Upper lobe of left lung (tissue), 6 donors: ENCODE measurements around the gene LRRFIP1. TPM values are rescaled to one million over a fixed set of nuclear protein-coding genes. Genes with fewer than 3 reads are reported as not detected.

Source experiments
- ATAC-seq, 2 donors: fragments of 200-7000 bp; cut with Tn5 transposase; one replicate each; pipeline ENCODE4 v1.9.1; 2022; ENCODE audit warnings: mild to moderate bottlenecking in 2 of 2, moderate library complexity in 2 of 2; ENCODE audit not compliant: low FRiP score in 2 of 2
- DNase-seq, 2 donors: peaks; one replicate each; pipeline ENCODE4 v3.0.0-alpha.2; 2019 to 2020
- H3K27ac ChIP-seq, 4 donors: fragments of 200-600 bp; sonication (generic); one replicate each; pipeline ENCODE4 v1.5.1; 2016 to 2019
- H3K27me3 ChIP-seq, 4 donors: fragments of 200-600 bp; sonication (generic); one replicate each; pipeline ENCODE4 v1.5.1; 2017 to 2019
- H3K36me3 ChIP-seq, 4 donors: fragments of 200-600 bp; sonication (generic); one replicate each; pipeline ENCODE4 v1.5.1; 2016 to 2019
- H3K4me1 ChIP-seq, 4 donors: fragments of 200-600 bp; sonication (generic); one replicate each; pipeline ENCODE4 v1.5.1; 2018 to 2019
- H3K4me3 ChIP-seq, 4 donors: fragments of 200-600 bp; sonication (generic); one replicate each; pipeline ENCODE4 v1.5.1; 2017 to 2019; ENCODE audit warnings: mild to moderate bottlenecking in 2 of 4, moderate library complexity in 1 of 4
- H3K9me3 ChIP-seq, 4 donors: fragments of 200-600 bp; sonication (generic); one replicate each; pipeline ENCODE4 v1.5.1; 2018 to 2019
- CTCF ChIP-seq, 6 experiments: fragments of 450-650 bp in 4 of 6; fragments of 200-600 bp in 2 of 6; sonication (generic) in 2 of 6; IDR thresholded peaks; one replicate each; pipeline ENCODE4 v1.5.1; 2016 to 2019; ENCODE audit warnings: antibody characterized with exemption in 6 of 6
- EP300 ChIP-seq, 4 donors: sonication (generic); formaldehyde crosslinking; IDR thresholded peaks; one replicate each; pipeline ENCODE4 v1.5.1; 2017; ENCODE audit warnings: antibody characterized with exemption in 4 of 4, control low read depth in 2 of 4
- POLR2A ChIP-seq, 4 donors: fragments of 450-650 bp; IDR thresholded peaks; one replicate each; pipeline ENCODE4 v1.5.1; 2016 to 2017; ENCODE audit warnings: antibody characterized with exemption in 4 of 4, mild to moderate bottlenecking in 2 of 4
- POLR2AphosphoS5 ChIP-seq, 2 donors: sonication (generic); formaldehyde crosslinking; IDR thresholded peaks; one replicate each; pipeline ENCODE4 v1.5.1; 2017; ENCODE audit warnings: antibody characterized with exemption in 2 of 2
- WGBS, 2 donors: methylation state at CpG; one replicate each; pipeline ENCODE4 v1.1.5; 2017 to 2018; 5-methylcytosine and 5-hydroxymethylcytosine counted together
- total RNA-seq, 6 donors: library from RNA; depleted of rRNA in 4 of 6; stranded (reverse); fragments of >200 nt in 4 of 6; gene quantifications; one replicate each; pipeline versions ENCODE4 v1.1.0 to v1.2.1, GENCODE V29; 2016 to 2021
- donor health status: DM: no; HTN: no; CAD: no; lungs with moderate emphysema.
- donor health status: DM: no; HTN: yes; CAD: no; lungs with severe emphysema.

Gene LRRFIP1
- 100 to 1,000 TPM; 185 to 291 (median 242) TPM for total RNA-seq

- 0 to 2% methylated on average over 1 to 26 of the region's 114 CpGs for WGBS, 2 donors
- Histone ChIP-seq H3K27ac (peak within 1 kb of the TSS; percentile 78 to 85 (median 82)), H3K9me3 (no peaks in the 10 kb centered on the region), H3K27me3 (no peaks in the 10 kb centered on the region), H3K4me3 (peak within 1 kb of the TSS; percentile 49 to 89 (median 78)), H3K4me1 (peaks cover 27 to 44% (median 39%) of the 10 kb centered on the region in 4 donors), H3K36me3 (peaks cover 0 to 2% (median 0%) of the 10 kb centered on the region in 4 donors)
- TF ChIP-seq EP300 (IDR thresholded peaks at IDR 0.05) (no peak), POLR2AphosphoS5 (IDR thresholded peaks at IDR 0.05) (peak in 1 of 2 donors; percentile 20), CTCF (IDR thresholded peaks at IDR 0.05) (peak in 2 of 6 experiments; percentile 33 to 44), POLR2A (IDR thresholded peaks at IDR 0.05) (peak in 2 of 4 donors; percentile 43 to 57)
- DNase-seq = peak; percentile 56 to 92
- peak in 1 of 2 donors; percentile 88 for ATAC-seq
Measured at GRCh38 chr2:237627441-237628246, at the start of gene LRRFIP1. TSS of gene LRRFIP1 (plus strand) at chr2:237627587. CDS start at chr2:237627645, 58 bp downstream.

GRCh38 chr2:237577956-237578870 is 49.2 kb upstream of the LRRFIP1 start:
- WGBS, 2 donors = 93 to 94% methylated on average over 20 to 25 of the region's 26 CpGs
- H3K4me1 ChIP-seq = peaks cover 21 to 24% (median 24%) of the 10 kb centered on the region in 4 donors
- DNase-seq (no peak), ATAC-seq (no peak)
- TF ChIP-seq POLR2A (IDR thresholded peaks at IDR 0.05) (no peak), POLR2AphosphoS5 (IDR thresholded peaks at IDR 0.05) (no peak), CTCF (IDR thresholded peaks at IDR 0.05) (no peak), EP300 (IDR thresholded peaks at IDR 0.05) (no peak)
- no peak overlapping the region for H3K4me3 ChIP-seq
- H3K9me3 ChIP-seq = no peaks in the 10 kb centered on the region
- H3K27ac ChIP-seq = no peak overlapping the region
- H3K27me3 ChIP-seq = no peaks in the 10 kb centered on the region
- H3K36me3 ChIP-seq = peaks cover 0 to 6% (median 0%) of the 10 kb centered on the region in 4 donors

GRCh38 chr2:237581326-237581725 is 46.1 kb upstream of the LRRFIP1 start:
- H3K36me3 ChIP-seq = peaks cover 0 to 9% (median 3%) of the 10 kb centered on the region in 4 donors
- DNase-seq = no peak
- no peak for ATAC-seq
- TF ChIP-seq EP300 (IDR thresholded peaks at IDR 0.05) = no peak
- no peak for TF ChIP-seq POLR2A (IDR thresholded peaks at IDR 0.05)
- no peak for TF ChIP-seq POLR2AphosphoS5 (IDR thresholded peaks at IDR 0.05)
- no peak for TF ChIP-seq CTCF (IDR thresholded peaks at IDR 0.05)
- H3K4me3 ChIP-seq = no peak overlapping the region
- H3K27me3 ChIP-seq = no peaks in the 10 kb centered on the region
- H3K27ac ChIP-seq = peak overlapping the region in 3 of 4 donors; percentile 60 to 86 (median 68)
- no peaks in the 10 kb centered on the region for H3K9me3 ChIP-seq
- H3K4me1 ChIP-seq = peaks cover 15 to 23% (median 17%) of the 10 kb centered on the region in 4 donors
- 84 to 85% methylated on average over 6 of the region's 6 CpGs for WGBS, 2 donors

GRCh38 chr2:237581751-237582746 is 45.3 kb upstream of the LRRFIP1 start:
- peaks cover 0 to 6% (median 2%) of the 10 kb centered on the region in 4 donors for H3K36me3 ChIP-seq
- H3K27ac ChIP-seq = peak overlapping the region; percentile 57 to 86 (median 64)
- ATAC-seq = peak; percentile 65 to 85
- H3K27me3 ChIP-seq = no peaks in the 10 kb centered on the region
- peak overlapping the region in 1 of 4 donors; percentile 19 for H3K4me3 ChIP-seq
- WGBS, 2 donors = 40 to 55% methylated on average over 13 to 22 of the region's 25 CpGs
- H3K9me3 ChIP-seq = no peaks in the 10 kb centered on the region
- DNase-seq = peak; percentile 80 to 83
- H3K4me1 ChIP-seq = peaks cover 15 to 23% (median 17%) of the 10 kb centered on the region in 4 donors
- TF ChIP-seq CTCF (IDR thresholded peaks at IDR 0.05) = peak; percentile 35 to 55 (median 44)
- peak; percentile 15 to 39 for TF ChIP-seq POLR2AphosphoS5 (IDR thresholded peaks at IDR 0.05)
- no peak for TF ChIP-seq POLR2A (IDR thresholded peaks at IDR 0.05)
- TF ChIP-seq EP300 (IDR thresholded peaks at IDR 0.05) = no peak
